Erythroblast (primary cell): ENCODE data around the gene KIF13A.

Experiments used
- GATA1 ChIP-seq: IDR thresholded peaks from 2 replicates; pipeline ENCODE4 v1.6.1; 2011; ENCODE audit warnings: low read depth, mild to moderate bottlenecking, control low read depth, low read length, moderate library complexity
- POLR2A ChIP-seq: IDR thresholded peaks from 2 replicates; pipeline ENCODE4 v1.6.1; 2011; ENCODE audit warnings: mild to moderate bottlenecking, low read length

DNA sequence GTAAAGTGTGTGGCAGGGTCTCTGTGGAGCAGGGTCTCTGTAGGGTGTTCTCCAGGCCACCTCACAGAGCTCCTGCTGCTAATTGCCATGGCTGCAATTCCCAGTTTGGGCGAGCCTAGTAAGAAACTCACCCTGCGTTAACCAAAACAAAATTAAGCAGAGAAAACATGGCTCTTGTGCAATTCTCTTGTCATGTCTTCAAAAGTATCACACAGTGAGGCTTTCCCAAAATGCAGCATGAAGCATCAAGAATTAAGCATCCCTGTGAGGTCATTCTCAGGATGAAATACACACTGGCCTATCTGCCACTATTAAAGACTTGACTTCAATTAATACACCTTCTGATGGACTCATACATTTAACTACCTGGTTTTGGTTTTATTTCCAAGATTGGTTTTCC lies 72.8 kb downstream of the KIF13A start:
- TF ChIP-seq POLR2A (no peak), GATA1 (no peak)
